Neural cell (in vitro differentiated cells): ENCODE results near the gene HIP1. TPM values are rescaled to one million over a fixed set of nuclear protein-coding genes. Genes with fewer than 3 reads are reported as not detected.

Source experiments
- H2AFZ ChIP-seq: fragments of 200-600, 300-800 bp; sonication (generic), shearing (Covaris generic); 2 replicates; pipeline ENCODE4 v1.6.0; 2014; ENCODE audit warnings: low read depth, mild to moderate bottlenecking, antibody characterized with exemption, low read length, moderate library complexity
- H3F3A ChIP-seq: fragments of 200-600 bp; shearing (Covaris generic); 2 replicates; pipeline ENCODE4 v1.6.1; 2016; ENCODE audit warnings: mild to moderate bottlenecking, moderate library complexity, mixed read lengths, antibody characterized with exemption, low read length; ENCODE audit not compliant: insufficient read depth, poor library complexity, severe bottlenecking
- H3K27ac ChIP-seq: fragments of 200-600, 300-800 bp; sonication (generic), shearing (Covaris generic); 2 replicates; pipeline ENCODE4 v1.5.1; 2014; ENCODE audit warnings: mild to moderate bottlenecking, low read length, moderate library complexity
- H3K27me3 ChIP-seq: fragments of 300-800, 200-600 bp; sonication (generic), shearing (Covaris generic); 2 replicates; pipeline ENCODE4 v1.6.0; 2014; ENCODE audit warnings: mild to moderate bottlenecking, low read depth, low read length, moderate library complexity; ENCODE audit not compliant: insufficient read depth
- H3K36me3 ChIP-seq: fragments of 300-800, 200-600 bp; sonication (generic), shearing (Covaris generic); 2 replicates; pipeline ENCODE4 v1.5.1; 2014; ENCODE audit warnings: mild to moderate bottlenecking, antibody characterized with exemption, low read length, moderate library complexity; ENCODE audit not compliant: insufficient read depth
- H3K4me2 ChIP-seq: fragments of 300-800, 200-600 bp; sonication (generic), shearing (Covaris generic); 2 replicates; pipeline ENCODE4 v1.6.0; 2014; ENCODE audit warnings: mild to moderate bottlenecking, low read length
- H3K4me3 ChIP-seq: fragments of 300-800, 200-600 bp; sonication (generic), shearing (Covaris generic); 2 replicates; pipeline ENCODE4 v1.5.1; 2014; ENCODE audit warnings: mild to moderate bottlenecking, low read length, moderate library complexity
- H3K79me2 ChIP-seq: fragments of 200-600 bp; shearing (Covaris generic); replicated peaks from 2 replicates; pipeline ENCODE4 v1.6.0; 2014; ENCODE audit warnings: mild to moderate bottlenecking, low read length, moderate library complexity; ENCODE audit not compliant: insufficient read depth
- H3K9ac ChIP-seq: fragments of 300-800, 200-600 bp; sonication (generic), shearing (Covaris generic); 2 replicates; pipeline ENCODE4 v1.6.1; 2016; ENCODE audit warnings: mild to moderate bottlenecking, low read length, mixed read lengths
- H3K9me2 ChIP-seq: fragments of 200-600 bp; shearing (Covaris generic); 2 replicates; pipeline ENCODE4 v1.6.1; 2016; ENCODE audit warnings: mild to moderate bottlenecking, low read length, mixed read lengths; ENCODE audit not compliant: insufficient read depth
- H3K9me3 ChIP-seq: fragments of 200-600, 300-800 bp; sonication (generic), shearing (Covaris generic); 2 replicates; pipeline ENCODE4 v1.6.1; 2016; ENCODE audit warnings: mild to moderate bottlenecking, mixed run types, low read length, moderate library complexity, mixed read lengths
- H4K20me1 ChIP-seq: fragments of 200-600 bp; shearing (Covaris generic); 2 replicates; pipeline ENCODE4 v1.6.1; 2016; ENCODE audit warnings: mild to moderate bottlenecking, mixed run types; ENCODE audit not compliant: insufficient read depth
- EP300 ChIP-seq: fragments of 450-650 bp; conservative IDR thresholded peaks from 2 replicates; pipeline ENCODE4 v1.6.1; 2014; ENCODE audit warnings: antibody characterized with exemption, mild to moderate bottlenecking, moderate library complexity; ENCODE audit not compliant: poor library complexity, severe bottlenecking
- EZH2 ChIP-seq: fragments of 200-600, 300-800 bp; shearing (Covaris generic), sonication (generic); IDR thresholded peaks from 2 replicates; pipeline ENCODE4 v1.6.1; 2014; ENCODE audit warnings: antibody characterized with exemption, low read length, borderline replicate concordance, mild to moderate bottlenecking; ENCODE audit not compliant: insufficient read depth, poor library complexity, severe bottlenecking
- MXI1 ChIP-seq: fragments of 450-650 bp; conservative IDR thresholded peaks from 2 replicates; pipeline ENCODE4 v1.6.1; 2014; ENCODE audit warnings: antibody characterized with exemption, mild to moderate bottlenecking; ENCODE audit not compliant: poor library complexity, severe bottlenecking
- POLR2AphosphoS5 ChIP-seq: IDR thresholded peaks from 2 replicates; pipeline ENCODE4 v1.6.1; 2012
- RAD21 ChIP-seq: fragments of 450-650 bp; conservative IDR thresholded peaks from 2 replicates; pipeline ENCODE4 v1.6.1; 2014; ENCODE audit warnings: antibody characterized with exemption, mild to moderate bottlenecking, moderate library complexity
- REST ChIP-seq: IDR thresholded peaks from 2 replicates; pipeline ENCODE4 v1.6.1; 2012; ENCODE audit warnings: borderline replicate concordance
- SMC3 ChIP-seq: fragments of 450-650 bp; conservative IDR thresholded peaks from 2 replicates; pipeline ENCODE4 v1.6.1; 2014; ENCODE audit warnings: antibody characterized with exemption, mild to moderate bottlenecking, moderate library complexity; ENCODE audit not compliant: poor library complexity
- TAF1 ChIP-seq: IDR thresholded peaks from 2 replicates; pipeline ENCODE4 v1.6.1; 2012; ENCODE audit warnings: low read depth
- polyA plus RNA-seq: library from polyadenylated mRNA; depleted of rRNA; stranded (reverse); fragments of >200 nt; gene quantifications from 2 replicates; pipeline ENCODE4 v1.2.3, GENCODE V29; 2014
- TF ChIP-seq, protein P1 (sequence below): fragments of 450-650 bp; IDR thresholded peaks from 2 replicates; pipeline ENCODE4 v1.5.1; 2014; ENCODE audit warnings: antibody characterized with exemption, mild to moderate bottlenecking, moderate library complexity; ENCODE audit not compliant: poor library complexity, severe bottlenecking

HIP1 gene
- polyA plus RNA-seq, 1 donor from 2014 or later = 12.9 TPM

- TF ChIP-seq TAF1 (no peak), RAD21 (no peak), EP300 (no peak), SMC3 (no peak), EZH2 (no peak), MXI1 (no peak), REST (no peak), POLR2AphosphoS5 (no peak)
- TF ChIP-seq, protein P1, sequence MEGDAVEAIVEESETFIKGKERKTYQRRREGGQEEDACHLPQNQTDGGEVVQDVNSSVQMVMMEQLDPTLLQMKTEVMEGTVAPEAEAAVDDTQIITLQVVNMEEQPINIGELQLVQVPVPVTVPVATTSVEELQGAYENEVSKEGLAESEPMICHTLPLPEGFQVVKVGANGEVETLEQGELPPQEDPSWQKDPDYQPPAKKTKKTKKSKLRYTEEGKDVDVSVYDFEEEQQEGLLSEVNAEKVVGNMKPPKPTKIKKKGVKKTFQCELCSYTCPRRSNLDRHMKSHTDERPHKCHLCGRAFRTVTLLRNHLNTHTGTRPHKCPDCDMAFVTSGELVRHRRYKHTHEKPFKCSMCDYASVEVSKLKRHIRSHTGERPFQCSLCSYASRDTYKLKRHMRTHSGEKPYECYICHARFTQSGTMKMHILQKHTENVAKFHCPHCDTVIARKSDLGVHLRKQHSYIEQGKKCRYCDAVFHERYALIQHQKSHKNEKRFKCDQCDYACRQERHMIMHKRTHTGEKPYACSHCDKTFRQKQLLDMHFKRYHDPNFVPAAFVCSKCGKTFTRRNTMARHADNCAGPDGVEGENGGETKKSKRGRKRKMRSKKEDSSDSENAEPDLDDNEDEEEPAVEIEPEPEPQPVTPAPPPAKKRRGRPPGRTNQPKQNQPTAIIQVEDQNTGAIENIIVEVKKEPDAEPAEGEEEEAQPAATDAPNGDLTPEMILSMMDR = no peak
- no peaks in the 10 kb centered on the region for H3K36me3 ChIP-seq
- H3K4me2 ChIP-seq = no peak overlapping the region
- no peaks in the 10 kb centered on the region for H4K20me1 ChIP-seq
- H3F3A ChIP-seq = no peaks in the 10 kb centered on the region
- no peak overlapping the region for H2AFZ ChIP-seq
- no peak overlapping the region for H3K27ac ChIP-seq
- H3K9me3 ChIP-seq = no peaks in the 10 kb centered on the region
- no peak overlapping the region for H3K9ac ChIP-seq
- H3K27me3 ChIP-seq = no peaks in the 10 kb centered on the region
- H3K4me3 ChIP-seq = no peak overlapping the region
- no peaks in the 10 kb centered on the region for H3K79me2 ChIP-seq
- H3K9me2 ChIP-seq = no peaks in the 10 kb centered on the region
Observed at GRCh38 chr7:75740846-75741497, 2.2 kb upstream of the HIP1 start.

DNA sequence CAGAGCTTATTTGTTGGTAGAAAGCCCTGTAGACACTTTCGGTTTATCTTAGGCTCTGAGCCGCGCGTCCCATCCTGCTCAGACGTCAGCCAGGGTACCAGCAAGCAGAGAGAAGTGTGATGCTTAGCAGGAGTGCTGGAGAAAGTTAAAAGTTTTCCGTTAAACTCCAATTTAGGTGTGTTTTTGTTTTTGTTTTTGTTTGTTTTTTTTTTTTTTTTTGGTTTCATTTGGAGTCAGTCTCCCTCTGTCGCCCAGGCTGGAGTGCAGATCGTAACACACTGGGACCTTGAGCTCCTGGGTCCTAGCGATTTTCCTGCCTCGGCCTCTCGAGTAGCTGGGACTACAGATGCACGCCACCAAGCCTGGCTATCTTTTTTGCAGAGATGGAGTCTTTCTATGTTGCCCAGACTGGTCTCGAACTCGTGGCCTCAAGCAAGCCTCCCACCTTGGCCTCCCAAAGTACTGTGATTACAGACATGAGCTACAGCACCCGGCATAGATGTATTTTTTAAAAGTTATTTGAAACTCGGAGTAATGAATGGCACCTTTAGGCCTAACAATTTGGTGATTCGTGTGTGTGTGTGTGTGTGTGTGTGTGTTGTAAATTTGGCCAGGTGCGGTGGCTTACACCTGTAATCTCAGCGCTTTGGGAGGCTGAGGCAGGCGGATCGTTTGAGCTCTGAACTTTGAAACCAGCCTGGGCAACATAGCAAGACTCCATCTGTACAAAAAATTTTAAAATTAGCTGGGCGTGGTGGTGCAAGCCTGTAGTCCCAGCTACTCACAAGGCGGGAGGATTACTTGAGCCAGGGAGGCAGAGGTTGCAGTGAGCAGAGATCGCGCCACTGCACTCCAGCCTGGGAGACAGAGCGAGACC is 1.3 kb upstream of the HIP1 start:
- Histone ChIP-seq H3K27me3 (no peaks in the 10 kb centered on the region), H3K27ac (no peak overlapping the region), H3K79me2 (no peaks in the 10 kb centered on the region)

More for the DNA sequence above, 1.3 kb upstream of the HIP1 start:
- no peaks in the 10 kb centered on the region for H3K9me3 ChIP-seq
- no peaks in the 10 kb centered on the region for H4K20me1 ChIP-seq
- H3K36me3 ChIP-seq = no peaks in the 10 kb centered on the region
- no peaks in the 10 kb centered on the region for H3K9me2 ChIP-seq
- H3K4me2 ChIP-seq = no peak overlapping the region
- peak overlapping the region; percentile 74 for H3K9ac ChIP-seq
- no peak overlapping the region for H2AFZ ChIP-seq
- TF ChIP-seq EZH2 = no peak
- TF ChIP-seq REST = no peak
- no peak for TF ChIP-seq TAF1
- TF ChIP-seq POLR2AphosphoS5 = no peak
- TF ChIP-seq SMC3 = no peak
- TF ChIP-seq EP300 = no peak
- TF ChIP-seq RAD21 = no peak
- peak overlapping the region; percentile 89 for H3K4me3 ChIP-seq
- H3F3A ChIP-seq = no peaks in the 10 kb centered on the region
